Gastroesophageal sphincter (tissue), 4 donors: ENCODE results near the gene ZBTB7C. TPM values are rescaled to one million over a fixed set of nuclear protein-coding genes. Genes with fewer than 3 reads are reported as not detected.
"Not testable (repeated sequence)": the region's sequence is repeated elsewhere in the genome, so short reads cannot be mapped to it uniquely, and the experiment has no call there.

ENCODE experiments used
- ATAC-seq: fragments of 150-250 bp; one replicate; pipeline ENCODE4 v1.9.1; 2016; ENCODE audit warnings: mild to moderate bottlenecking, moderate library complexity
- H3K27ac ChIP-seq, 4 donors: fragments of 200-600 bp; sonication (generic) in 3 of 4; 1 replicate in 3 of 4; 2 replicates in 1 of 4; pipeline ENCODE4 v1.5.1; 2016 to 2019
- H3K27me3 ChIP-seq: fragments of 200-600 bp; sonication (generic); one replicate; pipeline ENCODE4 v1.5.1; 2019
- H3K36me3 ChIP-seq, 2 donors: fragments of 200-600 bp; sonication (generic); one replicate each; pipeline ENCODE4 v1.5.1; 2019; ENCODE audit warnings: control low read depth in 1 of 2
- H3K4me1 ChIP-seq, 3 donors: fragments of 200-600 bp; sonication (generic); 1 replicate in 2 of 3; 2 replicates in 1 of 3; pipeline ENCODE4 v1.5.1; 2016 to 2019; ENCODE audit warnings: control low read depth in 2 of 3
- H3K4me3 ChIP-seq, 2 donors: fragments of 200-600 bp; sonication (generic); one replicate each; pipeline ENCODE4 v1.5.1; 2019; ENCODE audit warnings: mild to moderate bottlenecking in 1 of 2, moderate library complexity in 1 of 2
- H3K9me3 ChIP-seq, 3 donors: fragments of 200-600 bp; sonication (generic); one replicate each; pipeline ENCODE4 v1.5.1; 2017 to 2019; ENCODE audit warnings: control low read depth in 2 of 3
- EP300 ChIP-seq: sonication (generic); formaldehyde crosslinking; IDR thresholded peaks from one replicate; pipeline ENCODE4 v1.6.1; 2017; ENCODE audit warnings: antibody characterized with exemption, mild to moderate bottlenecking
- POLR2A ChIP-seq, 2 donors: fragments of 450-650 bp; IDR thresholded peaks; one replicate each; pipeline ENCODE4 v1.6.1; 2017; ENCODE audit warnings: antibody characterized with exemption in 2 of 2, mild to moderate bottlenecking in 2 of 2, moderate library complexity in 1 of 2
- POLR2AphosphoS5 ChIP-seq: sonication (generic); formaldehyde crosslinking; IDR thresholded peaks from one replicate; pipeline ENCODE4 v1.6.1; 2017; ENCODE audit warnings: antibody characterized with exemption
- WGBS, 2 donors: methylation state at CpG; one replicate each; pipeline ENCODE4 v1.1.5; 2018; ENCODE audit warnings: low coverage in 1 of 2; 5-methylcytosine and 5-hydroxymethylcytosine counted together
- total RNA-seq, 4 donors: library from RNA; depleted of rRNA; stranded (reverse); fragments of >200 nt; gene quantifications; one replicate each; pipeline ENCODE4 v1.1.0, GENCODE V29; 2016
- TF ChIP-seq, protein P1 (sequence below), 4 experiments: fragments of 200-600 bp in 2 of 4; fragments of 450-650 bp in 2 of 4; sonication (generic) in 1 of 4; IDR thresholded peaks; one replicate each; pipeline ENCODE4 v1.5.1; 2017 to 2019; ENCODE audit warnings: antibody characterized with exemption in 4 of 4, mild to moderate bottlenecking in 2 of 4, moderate library complexity in 2 of 4

The ZBTB7C gene
- total RNA-seq, 4 donors from 2014 or later = 7.8 to 15.4 (median 11.8) TPM

DNA sequence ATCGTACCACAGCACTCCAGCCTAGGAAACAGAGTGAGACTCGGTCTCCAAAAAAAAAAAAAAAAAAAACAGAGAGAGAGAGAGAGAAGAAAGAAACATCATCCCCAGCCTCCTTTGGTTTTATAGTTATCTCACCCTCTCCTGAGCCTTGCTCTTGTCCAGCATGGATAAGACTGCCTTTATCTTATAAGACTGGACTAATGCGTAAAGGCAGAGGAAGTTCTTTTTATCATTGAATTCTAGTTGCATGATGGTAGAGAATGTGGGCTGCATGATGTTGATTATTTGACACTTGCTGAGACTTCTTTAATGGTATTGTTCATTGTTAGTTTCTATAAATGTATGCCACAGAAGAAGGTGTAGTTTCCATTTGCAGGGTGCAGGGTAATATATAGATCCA is 124.4 kb downstream of the ZBTB7C start:
- Histone ChIP-seq H3K27ac (no peak overlapping the region), H3K4me3 (no peak overlapping the region), H3K9me3 (peaks cover 0 to 10% (median 0%) of the 10 kb centered on the region in 3 donors), H3K4me1 (no peaks in the 10 kb centered on the region), H3K36me3 (no peaks in the 10 kb centered on the region), H3K27me3 (no peaks in the 10 kb centered on the region)
- TF ChIP-seq POLR2A (IDR thresholded peaks at IDR 0.05) = no peak
- TF ChIP-seq, protein P1, sequence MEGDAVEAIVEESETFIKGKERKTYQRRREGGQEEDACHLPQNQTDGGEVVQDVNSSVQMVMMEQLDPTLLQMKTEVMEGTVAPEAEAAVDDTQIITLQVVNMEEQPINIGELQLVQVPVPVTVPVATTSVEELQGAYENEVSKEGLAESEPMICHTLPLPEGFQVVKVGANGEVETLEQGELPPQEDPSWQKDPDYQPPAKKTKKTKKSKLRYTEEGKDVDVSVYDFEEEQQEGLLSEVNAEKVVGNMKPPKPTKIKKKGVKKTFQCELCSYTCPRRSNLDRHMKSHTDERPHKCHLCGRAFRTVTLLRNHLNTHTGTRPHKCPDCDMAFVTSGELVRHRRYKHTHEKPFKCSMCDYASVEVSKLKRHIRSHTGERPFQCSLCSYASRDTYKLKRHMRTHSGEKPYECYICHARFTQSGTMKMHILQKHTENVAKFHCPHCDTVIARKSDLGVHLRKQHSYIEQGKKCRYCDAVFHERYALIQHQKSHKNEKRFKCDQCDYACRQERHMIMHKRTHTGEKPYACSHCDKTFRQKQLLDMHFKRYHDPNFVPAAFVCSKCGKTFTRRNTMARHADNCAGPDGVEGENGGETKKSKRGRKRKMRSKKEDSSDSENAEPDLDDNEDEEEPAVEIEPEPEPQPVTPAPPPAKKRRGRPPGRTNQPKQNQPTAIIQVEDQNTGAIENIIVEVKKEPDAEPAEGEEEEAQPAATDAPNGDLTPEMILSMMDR (IDR thresholded peaks at IDR 0.05) = no peak
- TF ChIP-seq POLR2AphosphoS5 = no peak
- TF ChIP-seq EP300 = no peak
- WGBS, 2 donors = 88 to 92% methylated on average over 1 to 3 of the region's 3 CpGs
- no peak for ATAC-seq

DNA sequence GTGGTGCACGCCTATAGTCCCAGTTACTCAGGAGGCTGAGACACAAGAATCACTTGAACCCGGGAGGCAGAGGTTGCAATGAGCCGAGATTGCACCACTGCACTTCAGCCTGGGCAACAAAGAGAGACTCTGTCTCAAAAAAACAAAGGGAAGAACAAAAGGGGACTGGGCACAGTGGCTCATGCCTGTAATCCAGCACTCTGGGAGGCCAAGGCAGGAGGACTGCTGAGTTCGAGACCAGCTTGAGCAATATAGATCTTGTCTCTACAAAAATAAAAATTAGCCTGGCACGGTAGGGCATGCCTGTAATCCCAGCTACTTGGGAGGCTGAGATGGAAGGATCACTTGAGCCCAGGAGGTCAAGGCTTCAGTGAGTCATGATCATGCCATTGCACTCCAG is 125.2 kb downstream of the ZBTB7C start:
- H3K27ac ChIP-seq, H3K4me3 ChIP-seq, H3K4me1 ChIP-seq, H3K36me3 ChIP-seq, H3K27me3 ChIP-seq, ATAC-seq: not testable (repeated sequence)
- 98% methylated on average over 5 of the region's 5 CpGs; no CpG with 5 or more reads in 1 of the 2 donors for WGBS, 2 donors
- H3K9me3 ChIP-seq = peaks cover 0 to 10% (median 0%) of the 10 kb centered on the region in 3 donors

DNA sequence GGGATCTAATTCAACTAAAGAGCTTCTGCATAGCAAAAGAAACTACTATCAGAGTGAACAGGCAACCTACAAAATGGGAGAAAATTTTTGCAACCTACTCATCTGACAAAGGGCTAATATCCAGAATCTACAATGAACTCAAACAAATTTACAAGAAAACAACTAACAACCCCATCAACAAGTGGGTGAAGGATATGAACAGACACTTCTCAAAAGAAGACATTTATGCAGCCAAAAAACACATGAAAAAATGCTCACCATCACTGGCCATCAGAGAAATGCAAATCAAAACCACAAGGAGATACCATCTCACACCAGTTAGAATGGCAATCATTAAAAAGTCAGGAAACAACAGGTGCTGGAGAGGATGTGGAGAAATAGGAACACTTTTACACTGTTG is 127.7 kb downstream of the ZBTB7C start:
- H3K4me1 ChIP-seq, H3K27me3 ChIP-seq, H3K4me3 ChIP-seq, H3K27ac ChIP-seq, ATAC-seq, H3K36me3 ChIP-seq: not testable (repeated sequence)
- H3K9me3 ChIP-seq = peaks cover 0 to 10% (median 0%) of the 10 kb centered on the region in 3 donors

DNA sequence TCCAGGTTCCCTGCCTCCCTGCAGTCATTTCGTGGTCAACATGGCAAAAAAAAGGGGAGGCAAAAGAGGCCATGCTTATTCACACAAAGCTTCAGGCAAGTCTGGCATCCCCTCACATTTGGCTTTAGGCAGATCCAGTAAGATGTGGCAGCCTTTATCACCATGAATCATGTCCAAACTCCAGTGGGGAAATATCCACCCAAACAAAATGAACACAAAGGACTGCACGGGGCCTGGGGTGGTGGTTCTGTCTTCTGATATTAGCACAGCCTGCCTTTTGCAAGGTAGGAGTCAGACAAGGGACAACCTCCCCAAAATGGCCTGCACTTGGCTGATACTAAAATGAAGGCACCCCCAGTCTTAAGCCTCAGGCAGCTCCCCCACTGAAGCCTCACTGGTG is 129.9 kb downstream of the ZBTB7C start:
- no peaks in the 10 kb centered on the region for H3K36me3 ChIP-seq
- H3K27ac ChIP-seq = no peak overlapping the region
- TF ChIP-seq POLR2AphosphoS5 (no peak), EP300 (no peak), POLR2A (IDR thresholded peaks at IDR 0.05) (no peak)
- TF ChIP-seq, protein P1 (IDR thresholded peaks at IDR 0.05) = no peak
- ATAC-seq = no peak
- H3K4me3 ChIP-seq = no peak overlapping the region
- H3K9me3 ChIP-seq = no peaks in the 10 kb centered on the region
- H3K27me3 ChIP-seq = no peaks in the 10 kb centered on the region
- H3K4me1 ChIP-seq = peaks cover 0 to 2% (median 0%) of the 10 kb centered on the region in 3 donors
- no CpG with 5 or more reads among the region's 2 CpGs for WGBS, 2 donors

DNA sequence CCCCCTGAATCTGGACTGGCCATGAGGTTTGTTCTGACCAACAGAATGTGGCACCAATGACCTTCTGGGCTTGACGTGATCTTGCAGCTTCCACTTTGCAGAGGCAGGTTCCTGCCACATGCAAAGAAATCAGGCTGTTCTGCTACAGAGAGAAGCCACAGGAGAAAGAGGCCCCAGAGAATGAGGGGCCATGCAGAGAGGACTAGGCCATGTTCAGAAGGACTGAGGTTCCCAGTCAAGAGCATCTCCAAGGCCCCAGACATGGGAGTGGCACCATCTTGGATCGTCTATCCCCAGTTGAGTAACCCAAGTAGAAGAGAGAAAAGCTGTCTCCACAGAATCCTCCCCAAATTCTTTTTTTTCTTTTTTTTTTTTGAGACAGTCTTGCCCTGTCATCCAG is 131.1 kb downstream of the ZBTB7C start:
- H3K9me3 ChIP-seq = no peaks in the 10 kb centered on the region
- peaks cover 0 to 5% (median 0%) of the 10 kb centered on the region in 3 donors for H3K4me1 ChIP-seq
- WGBS, 2 donors = 83 to 100% methylated on average over 1 to 2 of the region's 2 CpGs
- ATAC-seq = no peak
- TF ChIP-seq, protein P1 (IDR thresholded peaks at IDR 0.05) = no peak
- H3K27ac ChIP-seq = no peak overlapping the region
- no peak overlapping the region for H3K4me3 ChIP-seq
- no peaks in the 10 kb centered on the region for H3K36me3 ChIP-seq
- H3K27me3 ChIP-seq = no peaks in the 10 kb centered on the region

DNA sequence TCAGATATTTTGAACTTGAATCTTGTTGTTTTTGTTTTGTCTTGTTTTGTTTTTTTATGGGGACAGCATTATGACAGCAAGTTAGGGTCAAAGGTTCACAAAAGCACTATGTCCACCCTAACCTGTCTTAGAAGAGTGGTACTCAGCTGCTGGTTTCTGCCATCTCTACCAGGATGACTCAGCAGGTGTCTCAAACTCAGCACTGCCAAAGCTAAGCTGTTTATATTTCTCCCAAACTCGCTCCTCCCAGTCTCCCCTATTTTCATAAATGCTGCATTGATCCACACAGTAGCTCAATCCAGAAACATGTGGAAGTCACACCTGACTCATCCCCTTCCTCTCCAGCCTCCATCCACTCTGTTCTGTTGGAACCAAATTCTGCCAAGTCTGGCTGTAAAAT is 134.9 kb downstream of the ZBTB7C start:
- no peak overlapping the region for H3K4me3 ChIP-seq
- H3K9me3 ChIP-seq = no peaks in the 10 kb centered on the region
- H3K27me3 ChIP-seq = no peaks in the 10 kb centered on the region
- 42 to 63% methylated on average over 1 of the region's 1 CpG for WGBS, 2 donors
- ATAC-seq = no peak
- no peak overlapping the region for H3K27ac ChIP-seq
- H3K4me1 ChIP-seq = peaks cover 0 to 5% (median 0%) of the 10 kb centered on the region in 3 donors
- no peak for TF ChIP-seq POLR2A (IDR thresholded peaks at IDR 0.05)
- TF ChIP-seq POLR2AphosphoS5 = no peak
- TF ChIP-seq, protein P1 (IDR thresholded peaks at IDR 0.05) = no peak
- TF ChIP-seq EP300 = no peak
- no peaks in the 10 kb centered on the region for H3K36me3 ChIP-seq
